HepG2 (cell line): Measurements from ENCODE around the gene DMKN. TPM values are rescaled to one million over a fixed set of nuclear protein-coding genes. Genes with fewer than 3 reads are reported as not detected.

Source experiments
- ATAC-seq: fragments of 200-7000 bp; cut with Tn5 transposase; 3 replicates; pipeline ENCODE4 v1.9.1; 2020; ENCODE audit warnings: mild to moderate bottlenecking, moderate library complexity
- BruUV-seq: library from RNA; stranded (reverse); fragments of 400-500 nt; replicated peaks from 2 replicates; lab custom pipeline; 2021; lab: Mats Ljungman, UMichigan
- CTCF ChIA-PET: fragments of 300-600 bp; formaldehyde crosslinking; extraction: SDS; loops from one replicate; lab custom pipeline; 2021; ENCODE audit warnings: low total read pairs, inconsistent platforms, low intra/inter-chr PET ratio; lab: Yijun Ruan, JAX
- POLR2A ChIA-PET: fragments of 350-600 bp; sonication (Branson Sonifier 250); formaldehyde crosslinking; loops from one replicate; lab custom pipeline; 2020; ENCODE audit warnings: antibody characterized with exemption, inconsistent platforms; lab: Yijun Ruan, JAX
- DNase-seq: peaks from one replicate; pipeline ENCODE4 v3.0.0-alpha.2; 2015; ENCODE audit warnings: low spot score
- FAIRE-seq: peaks from 3 replicates; lab custom pipeline; 2011; peaks lifted over from hg19 to GRCh38; lab: Jason Lieb, UNC
- H2AFZ ChIP-seq: one replicate; pipeline ENCODE4 v1.6.1; 2011; ENCODE audit warnings: low read length, inconsistent platforms
- H3K27ac ChIP-seq: fragments of 300-600 bp; 3 replicates; pipeline ENCODE4 v1.8.0; 2011; ENCODE audit warnings: mixed run types, mild to moderate bottlenecking, mixed read lengths, low read length, inconsistent platforms; ENCODE audit not compliant: insufficient read depth; ENCODE audit errors: extremely low read length
- H3K27me3 ChIP-seq, 2 experiments: fragments of 200-600 bp in 1 of 2; 2 replicates in 1 of 2; 3 replicates in 1 of 2; pipeline versions ENCODE4 v1.6.0 to v1.8.0; 2011; ENCODE audit warnings: low read length in 2 of 2, mild to moderate bottlenecking in 2 of 2, moderate library complexity in 2 of 2, inconsistent platforms in 1 of 2; ENCODE audit not compliant: insufficient read depth in 2 of 2, control insufficient read depth in 1 of 2
- H3K36me3 ChIP-seq, 2 experiments: fragments of 200-600 bp in 1 of 2; replicated peaks in 1 of 2; 2 replicates in 1 of 2; 3 replicates in 1 of 2; pipeline versions ENCODE4 v1.5.1 to v1.8.0; 2011; ENCODE audit warnings: low read length in 2 of 2, inconsistent platforms in 1 of 2; ENCODE audit not compliant: insufficient read depth in 2 of 2, control insufficient read depth in 1 of 2
- H3K4me1 ChIP-seq: 2 replicates; pipeline ENCODE4 v1.5.1; 2012; ENCODE audit warnings: low read length, inconsistent platforms; ENCODE audit not compliant: insufficient read depth
- H3K4me2 ChIP-seq: 2 replicates; pipeline ENCODE4 v1.6.0; 2011; ENCODE audit warnings: low read depth, low read length, inconsistent platforms
- H3K4me3 ChIP-seq, 3 experiments: fragments of 200-600 bp in 1 of 3; sonication (generic), shearing (Covaris generic) in 1 of 3; replicated peaks in 1 of 3; 2 replicates each; pipeline ENCODE4 v1.5.1; 2011 to 2016; ENCODE audit warnings: low read length in 3 of 3, inconsistent platforms in 2 of 3, low read depth in 2 of 3, mild to moderate bottlenecking in 2 of 3, control low read depth in 1 of 3, mixed read lengths in 1 of 3; ENCODE audit not compliant: insufficient read depth in 1 of 3
- H3K79me2 ChIP-seq: one replicate; pipeline ENCODE4 v1.6.1; 2011; ENCODE audit warnings: low read length, inconsistent platforms; ENCODE audit not compliant: insufficient read depth
- H3K9ac ChIP-seq: 2 replicates; pipeline ENCODE4 v1.6.0; 2011; ENCODE audit warnings: mild to moderate bottlenecking, low read depth, low read length, inconsistent platforms; ENCODE audit not compliant: insufficient read depth
- H3K9me3 ChIP-seq: 2 replicates; pipeline ENCODE4 v1.5.1; 2012; ENCODE audit warnings: mild to moderate bottlenecking, low read length
- H4K20me1 ChIP-seq: 2 replicates; pipeline ENCODE4 v1.6.0; 2011; ENCODE audit warnings: inconsistent platforms, mild to moderate bottlenecking, low read length, moderate library complexity; ENCODE audit not compliant: insufficient read depth
- MAFF ChIP-seq: IDR thresholded peaks from 2 replicates; pipeline ENCODE4 v1.6.1; 2011; ENCODE audit warnings: low read depth, low read length, improper control_type of control experiment
- SRSF1 ChIP-seq: fragments of 200-400 bp; formaldehyde crosslinking; optimal IDR thresholded peaks from 2 replicates; pipeline ENCODE3; 2017; ENCODE audit warnings: mild to moderate bottlenecking, low read depth, low read length, moderate library complexity
- TARDBP ChIP-seq: sonication (generic); formaldehyde crosslinking; IDR thresholded peaks from 2 replicates; pipeline ENCODE4 v1.8.0; 2022; ENCODE audit warnings: mild to moderate bottlenecking, missing genetic modification reagents
- ZBTB8A ChIP-seq: sonication (generic); formaldehyde crosslinking; IDR thresholded peaks from 2 replicates; pipeline ENCODE4 v1.4.0; 2020; ENCODE audit warnings: mild to moderate bottlenecking, low read depth, missing genetic modification reagents, borderline replicate concordance
- ZNF20 ChIP-seq: sonication (generic); formaldehyde crosslinking; IDR thresholded peaks from 2 replicates; pipeline ENCODE4 v1.4.0; 2020; ENCODE audit warnings: mild to moderate bottlenecking, moderate library complexity, missing genetic modification reagents
- ZNF326 ChIP-seq: sonication (generic); formaldehyde crosslinking; IDR thresholded peaks from 2 replicates; pipeline ENCODE4 v1.4.0; 2020; ENCODE audit warnings: missing genetic modification reagents, borderline replicate concordance
- ZNF614 ChIP-seq: IDR thresholded peaks from 2 replicates; pipeline ENCODE4 v1.6.1; 2018; ENCODE audit warnings: missing biosample characterization, missing genetic modification reagents, inconsistent platforms, borderline replicate concordance
- ZNF672 ChIP-seq: sonication (generic); formaldehyde crosslinking; IDR thresholded peaks from 2 replicates; pipeline ENCODE4 v1.8.1; 2022; ENCODE audit warnings: missing genetic modification reagents
- ZNF678 ChIP-seq: sonication (generic); formaldehyde crosslinking; IDR thresholded peaks from 2 replicates; pipeline ENCODE4 v1.4.0; 2020; ENCODE audit warnings: mild to moderate bottlenecking, missing genetic modification reagents
- WGBS: methylation state at CpG from one replicate; pipeline ENCODE4 v1.1.6; 2017; ENCODE audit warnings: low lambda C conversion rate; 5-methylcytosine and 5-hydroxymethylcytosine counted together
- in situ Hi-C: cut with HindIII; loops from 2 replicates; pipeline ENCODE4 v1.10.0; 2017; ENCODE audit warnings: low pct_unique_long_range_greater_than_20kb; ENCODE audit not compliant: extremely low pct_ligation_motif_present
- intact Hi-C: fragments of 100-400 bp; cut with micrococcal nuclease; formaldehyde crosslinking; loops from one replicate; pipeline ENCODE4 v1.10.0; 2022; ENCODE audit not compliant: unreplicated experiment
- polyA plus RNA-seq, 8 experiments: library from polyadenylated mRNA; depleted of rRNA in 3 of 8; stranded (reverse) in 7 of 8; unstranded in 1 of 8; fragments of >200 nt; fragmentation: Illumina TruSeq in 4 of 8; extraction: Trizol in 4 of 8; gene quantifications; 2 replicates each; pipeline versions ENCODE4 v1.2.1 to v1.2.3, GENCODE V29; 2011 to 2016; ENCODE audit warnings: low read depth in 4 of 8, missing spikeins in 1 of 8, mixed read lengths in 1 of 8; ENCODE audit not compliant: insufficient read depth in 1 of 8
- total RNA-seq, 5 experiments: library from RNA; depleted of rRNA; stranded (reverse); fragments of >200 nt; fragmentation: Illumina TruSeq; extraction: Trizol; gene quantifications; 2 replicates each; pipeline ENCODE4 v1.2.3, GENCODE V29; 2016; ENCODE audit warnings: low read depth in 1 of 5
- TF ChIP-seq, protein P1 (sequence below): sonication (generic); formaldehyde crosslinking; conservative IDR thresholded peaks from 2 replicates; pipeline ENCODE4 v1.4.0; 2020; ENCODE audit warnings: missing genetic modification reagents
- TF ChIP-seq, protein P2 (sequence below): sonication (generic); formaldehyde crosslinking; IDR thresholded peaks from 2 replicates; pipeline ENCODE4 v1.8.0; 2022; ENCODE audit warnings: missing genetic modification reagents, mild to moderate bottlenecking, moderate library complexity, borderline replicate concordance
- TF ChIP-seq, protein P3 (sequence below), 2 experiments: sonication (generic) in 1 of 2; formaldehyde crosslinking in 1 of 2; IDR thresholded peaks; 2 replicates each; pipeline versions ENCODE4 v1.4.0 to v1.6.1; 2018 to 2020; ENCODE audit warnings: missing genetic modification reagents in 2 of 2, borderline replicate concordance in 1 of 2, low read depth in 1 of 2, mild to moderate bottlenecking in 1 of 2, missing biosample characterization in 1 of 2
- TF ChIP-seq, protein P4 (sequence below): sonication (generic); formaldehyde crosslinking; IDR thresholded peaks from 2 replicates; pipeline ENCODE4 v1.4.0; 2020; ENCODE audit warnings: missing genetic modification reagents, borderline replicate concordance

DMKN gene
- total and polyA plus RNA-seq, 2 of the 13 experiments (the other 11 are each of a cell fraction or from before 2014, with no cell fraction given): 50.8 to 57.1 TPM

DNA sequence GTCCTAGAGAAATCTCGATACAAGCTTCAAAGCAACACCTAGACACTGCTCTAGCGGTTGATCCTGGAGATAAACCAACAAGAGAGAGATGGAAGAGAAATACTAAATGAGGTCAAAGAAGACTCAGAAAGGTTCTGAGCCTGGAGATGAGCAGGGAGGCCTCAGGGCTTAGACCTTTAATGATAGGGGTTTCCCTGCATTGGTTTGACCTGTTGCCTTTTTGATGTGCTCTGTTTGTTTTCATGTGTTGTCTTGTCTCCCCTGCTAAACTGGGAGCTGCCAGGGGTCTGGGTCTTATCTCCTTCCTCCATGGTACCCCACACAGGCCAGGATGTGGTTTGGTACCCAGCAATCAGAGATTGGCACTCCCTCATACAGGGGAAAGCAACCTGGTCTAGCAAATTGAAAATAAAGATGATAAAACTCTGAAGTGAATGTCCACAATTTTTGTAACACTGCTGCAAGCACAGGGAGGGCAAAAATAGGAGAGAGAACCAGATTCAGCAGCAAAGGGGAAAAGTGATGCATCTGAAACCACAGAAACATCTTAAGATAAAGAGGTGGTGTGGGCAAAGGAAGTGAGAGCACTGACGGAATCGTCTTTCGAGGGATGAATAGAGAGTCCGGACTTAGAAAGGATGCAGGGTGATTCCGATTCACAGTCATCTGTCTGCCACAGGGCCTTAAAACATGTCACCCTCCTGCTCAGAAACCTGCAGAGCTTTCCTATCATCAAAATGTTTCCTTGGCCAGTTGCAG is 61.9 kb downstream of the DMKN start:
- no peak overlapping the region for H2AFZ ChIP-seq

More for the DNA sequence above, 61.9 kb downstream of the DMKN start:
- H3K9ac ChIP-seq: no peak overlapping the region
- intact Hi-C loops (no loop called here), in situ Hi-C loops (no loop called here)
- peaks cover 5 to 32% of the 10 kb centered on the region in 2 experiments for H3K27me3 ChIP-seq
- DNase-seq (no peak), FAIRE-seq (no peak), ATAC-seq (no peak)
- no peak overlapping the region for H3K27ac ChIP-seq
- H3K9me3 ChIP-seq: no peaks in the 10 kb centered on the region
- no peaks in the 10 kb centered on the region for H3K79me2 ChIP-seq
- no peaks in the 10 kb centered on the region for H4K20me1 ChIP-seq
- no peaks in the 10 kb centered on the region for H3K36me3 ChIP-seq
- no peak for TF ChIP-seq ZNF678 (CRISPR knock-in tag)
- no peak for TF ChIP-seq ZNF326 (CRISPR knock-in tag)
- no peak for TF ChIP-seq ZNF614 (CRISPR knock-in tag)
- no peak for TF ChIP-seq TARDBP (CRISPR knock-in tag)
- TF ChIP-seq, protein P1, sequence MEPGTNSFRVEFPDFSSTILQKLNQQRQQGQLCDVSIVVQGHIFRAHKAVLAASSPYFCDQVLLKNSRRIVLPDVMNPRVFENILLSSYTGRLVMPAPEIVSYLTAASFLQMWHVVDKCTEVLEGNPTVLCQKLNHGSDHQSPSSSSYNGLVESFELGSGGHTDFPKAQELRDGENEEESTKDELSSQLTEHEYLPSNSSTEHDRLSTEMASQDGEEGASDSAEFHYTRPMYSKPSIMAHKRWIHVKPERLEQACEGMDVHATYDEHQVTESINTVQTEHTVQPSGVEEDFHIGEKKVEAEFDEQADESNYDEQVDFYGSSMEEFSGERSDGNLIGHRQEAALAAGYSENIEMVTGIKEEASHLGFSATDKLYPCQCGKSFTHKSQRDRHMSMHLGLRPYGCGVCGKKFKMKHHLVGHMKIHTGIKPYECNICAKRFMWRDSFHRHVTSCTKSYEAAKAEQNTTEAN (CRISPR knock-in tag): no peak
- TF ChIP-seq, protein P2, sequence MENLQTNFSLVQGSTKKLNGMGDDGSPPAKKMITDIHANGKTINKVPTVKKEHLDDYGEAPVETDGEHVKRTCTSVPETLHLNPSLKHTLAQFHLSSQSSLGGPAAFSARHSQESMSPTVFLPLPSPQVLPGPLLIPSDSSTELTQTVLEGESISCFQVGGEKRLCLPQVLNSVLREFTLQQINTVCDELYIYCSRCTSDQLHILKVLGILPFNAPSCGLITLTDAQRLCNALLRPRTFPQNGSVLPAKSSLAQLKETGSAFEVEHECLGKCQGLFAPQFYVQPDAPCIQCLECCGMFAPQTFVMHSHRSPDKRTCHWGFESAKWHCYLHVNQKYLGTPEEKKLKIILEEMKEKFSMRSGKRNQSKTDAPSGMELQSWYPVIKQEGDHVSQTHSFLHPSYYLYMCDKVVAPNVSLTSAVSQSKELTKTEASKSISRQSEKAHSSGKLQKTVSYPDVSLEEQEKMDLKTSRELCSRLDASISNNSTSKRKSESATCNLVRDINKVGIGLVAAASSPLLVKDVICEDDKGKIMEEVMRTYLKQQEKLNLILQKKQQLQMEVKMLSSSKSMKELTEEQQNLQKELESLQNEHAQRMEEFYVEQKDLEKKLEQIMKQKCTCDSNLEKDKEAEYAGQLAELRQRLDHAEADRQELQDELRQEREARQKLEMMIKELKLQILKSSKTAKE (CRISPR knock-in tag): no peak
- no peak for TF ChIP-seq ZNF20 (CRISPR knock-in tag)
- TF ChIP-seq ZBTB8A (CRISPR knock-in tag): no peak
- no peak for TF ChIP-seq SRSF1
- no peak for TF ChIP-seq MAFF
- TF ChIP-seq, protein P3, sequence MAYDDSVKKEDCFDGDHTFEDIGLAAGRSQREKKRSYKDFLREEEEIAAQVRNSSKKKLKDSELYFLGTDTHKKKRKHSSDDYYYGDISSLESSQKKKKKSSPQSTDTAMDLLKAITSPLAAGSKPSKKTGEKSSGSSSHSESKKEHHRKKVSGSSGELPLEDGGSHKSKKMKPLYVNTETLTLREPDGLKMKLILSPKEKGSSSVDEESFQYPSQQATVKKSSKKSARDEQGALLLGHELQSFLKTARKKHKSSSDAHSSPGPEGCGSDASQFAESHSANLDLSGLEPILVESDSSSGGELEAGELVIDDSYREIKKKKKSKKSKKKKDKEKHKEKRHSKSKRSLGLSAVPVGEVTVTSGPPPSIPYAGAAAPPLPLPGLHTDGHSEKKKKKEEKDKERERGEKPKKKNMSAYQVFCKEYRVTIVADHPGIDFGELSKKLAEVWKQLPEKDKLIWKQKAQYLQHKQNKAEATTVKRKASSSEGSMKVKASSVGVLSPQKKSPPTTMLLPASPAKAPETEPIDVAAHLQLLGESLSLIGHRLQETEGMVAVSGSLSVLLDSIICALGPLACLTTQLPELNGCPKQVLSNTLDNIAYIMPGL (CRISPR knock-in tag; IDR thresholded peaks at IDR 0.05; ENCODE audit: borderline replicate concordance in 1 of 2, low read depth in 1 of 2): no peak
- no peak for TF ChIP-seq ZNF672
- TF ChIP-seq, protein P4, sequence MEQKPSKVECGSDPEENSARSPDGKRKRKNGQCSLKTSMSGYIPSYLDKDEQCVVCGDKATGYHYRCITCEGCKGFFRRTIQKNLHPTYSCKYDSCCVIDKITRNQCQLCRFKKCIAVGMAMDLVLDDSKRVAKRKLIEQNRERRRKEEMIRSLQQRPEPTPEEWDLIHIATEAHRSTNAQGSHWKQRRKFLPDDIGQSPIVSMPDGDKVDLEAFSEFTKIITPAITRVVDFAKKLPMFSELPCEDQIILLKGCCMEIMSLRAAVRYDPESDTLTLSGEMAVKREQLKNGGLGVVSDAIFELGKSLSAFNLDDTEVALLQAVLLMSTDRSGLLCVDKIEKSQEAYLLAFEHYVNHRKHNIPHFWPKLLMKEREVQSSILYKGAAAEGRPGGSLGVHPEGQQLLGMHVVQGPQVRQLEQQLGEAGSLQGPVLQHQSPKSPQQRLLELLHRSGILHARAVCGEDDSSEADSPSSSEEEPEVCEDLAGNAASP: no peak
- H3K4me2 ChIP-seq: no peak overlapping the region
- WGBS: 38% methylated on average over 7 of the region's 7 CpGs
- no peak overlapping the region for H3K4me3 ChIP-seq
- BruUV-seq: no TSS peak
- ChIA-PET POLR2A (no interaction called here), CTCF (no interaction called here)
- peaks cover 53% of the 10 kb centered on the region for H3K4me1 ChIP-seq
